Endothelial cell of umbilical vein (primary cell): ENCODE data around the gene ISG15.

Experiments used
- EZH2 ChIP-seq: IDR thresholded peaks from 2 replicates; pipeline ENCODE4 v1.6.1; 2012; ENCODE audit warnings: borderline replicate concordance, low read depth, mild to moderate bottlenecking, moderate library complexity, low read length, inconsistent platforms; ENCODE audit not compliant: severe bottlenecking
- FOS ChIP-seq: IDR thresholded peaks from 2 replicates; pipeline ENCODE4 v1.6.1; 2011; ENCODE audit warnings: mild to moderate bottlenecking, low read length, moderate library complexity, borderline replicate concordance; ENCODE audit not compliant: insufficient read depth
- GATA2 ChIP-seq: IDR thresholded peaks from 2 replicates; pipeline ENCODE4 v1.7.0; 2011; ENCODE audit warnings: low read depth, mild to moderate bottlenecking, moderate library complexity, mixed read lengths, low read length; ENCODE audit not compliant: insufficient read length, insufficient read depth
- JUN ChIP-seq: IDR thresholded peaks from 2 replicates; pipeline ENCODE4 v1.6.1; 2011; ENCODE audit warnings: borderline replicate concordance, low read depth; ENCODE audit not compliant: insufficient read length, insufficient read depth
- MYC ChIP-seq: IDR thresholded peaks from one replicate; pipeline ENCODE4 v1.6.1; 2011; ENCODE audit warnings: mild to moderate bottlenecking, low read depth, low read length
- POLR2A ChIP-seq: IDR thresholded peaks from 2 replicates; pipeline ENCODE4 v1.6.1; 2012; ENCODE audit warnings: low read depth, mild to moderate bottlenecking, control low read depth, low read length
- POLR2AphosphoS5 ChIP-seq: IDR thresholded peaks from 2 replicates; pipeline ENCODE4 v1.6.1; 2012; ENCODE audit warnings: low read depth, mild to moderate bottlenecking, control low read depth, low read length, moderate library complexity; ENCODE audit not compliant: insufficient read depth
- TF ChIP-seq, protein P1 (sequence below), 2 donors: IDR thresholded peaks; 1 replicate in 1 of 2; 2 replicates in 1 of 2; pipeline ENCODE4 v1.5.1; 2011; ENCODE audit warnings: low read length in 2 of 2, mild to moderate bottlenecking in 2 of 2, moderate library complexity in 2 of 2, control low read depth in 1 of 2, inconsistent platforms in 1 of 2, low read depth in 1 of 2; ENCODE audit not compliant: insufficient read depth in 1 of 2; ENCODE audit errors: extremely low read depth in 1 of 2
- TF ChIP-seq, protein P2 (sequence below): IDR thresholded peaks from 2 replicates; pipeline ENCODE4 v1.6.1; 2011; ENCODE audit not compliant: insufficient read depth, insufficient read length

DNA sequence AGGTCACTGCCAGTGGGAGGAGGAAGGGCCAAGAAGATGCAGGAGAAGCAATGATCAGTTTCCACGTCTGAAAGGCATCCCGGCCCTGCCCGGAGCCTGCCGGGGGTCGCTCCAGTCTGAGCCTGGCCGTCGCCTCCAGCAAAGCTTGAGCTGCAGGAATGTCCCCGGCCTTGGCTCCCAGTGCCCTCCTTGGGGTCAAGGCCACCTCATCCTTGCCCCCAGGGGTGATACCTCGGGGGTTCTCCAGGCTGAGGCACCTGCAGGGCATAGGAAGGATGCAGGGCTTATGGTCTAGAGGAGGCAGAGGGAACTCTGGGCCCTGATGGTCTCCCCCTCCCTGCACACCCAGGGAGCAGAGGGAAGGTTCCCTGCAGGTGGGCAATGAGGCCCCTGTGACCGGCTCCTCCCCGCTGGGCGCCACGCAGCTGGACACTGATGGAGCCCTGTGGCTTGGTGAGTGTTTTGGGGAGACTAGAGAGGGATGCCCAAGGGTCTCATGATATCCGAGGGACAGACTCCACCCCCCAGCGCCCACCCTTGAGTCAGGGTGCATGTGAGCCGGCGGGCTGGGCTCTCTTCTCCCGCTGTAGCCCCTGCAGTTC, 40.9 kb downstream of the ISG15 start:
- TF ChIP-seq POLR2A: no peak
- TF ChIP-seq, protein P1, sequence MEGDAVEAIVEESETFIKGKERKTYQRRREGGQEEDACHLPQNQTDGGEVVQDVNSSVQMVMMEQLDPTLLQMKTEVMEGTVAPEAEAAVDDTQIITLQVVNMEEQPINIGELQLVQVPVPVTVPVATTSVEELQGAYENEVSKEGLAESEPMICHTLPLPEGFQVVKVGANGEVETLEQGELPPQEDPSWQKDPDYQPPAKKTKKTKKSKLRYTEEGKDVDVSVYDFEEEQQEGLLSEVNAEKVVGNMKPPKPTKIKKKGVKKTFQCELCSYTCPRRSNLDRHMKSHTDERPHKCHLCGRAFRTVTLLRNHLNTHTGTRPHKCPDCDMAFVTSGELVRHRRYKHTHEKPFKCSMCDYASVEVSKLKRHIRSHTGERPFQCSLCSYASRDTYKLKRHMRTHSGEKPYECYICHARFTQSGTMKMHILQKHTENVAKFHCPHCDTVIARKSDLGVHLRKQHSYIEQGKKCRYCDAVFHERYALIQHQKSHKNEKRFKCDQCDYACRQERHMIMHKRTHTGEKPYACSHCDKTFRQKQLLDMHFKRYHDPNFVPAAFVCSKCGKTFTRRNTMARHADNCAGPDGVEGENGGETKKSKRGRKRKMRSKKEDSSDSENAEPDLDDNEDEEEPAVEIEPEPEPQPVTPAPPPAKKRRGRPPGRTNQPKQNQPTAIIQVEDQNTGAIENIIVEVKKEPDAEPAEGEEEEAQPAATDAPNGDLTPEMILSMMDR (IDR thresholded peaks at IDR 0.05; ENCODE audit: extremely low read depth in 1 of 2, insufficient read depth in 1 of 2, low read depth in 1 of 2, low read length in 2 of 2): no peak
- no peak for TF ChIP-seq POLR2AphosphoS5
- TF ChIP-seq, protein P2, sequence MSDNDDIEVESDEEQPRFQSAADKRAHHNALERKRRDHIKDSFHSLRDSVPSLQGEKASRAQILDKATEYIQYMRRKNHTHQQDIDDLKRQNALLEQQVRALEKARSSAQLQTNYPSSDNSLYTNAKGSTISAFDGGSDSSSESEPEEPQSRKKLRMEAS: no peak
- TF ChIP-seq MYC: no peak
- no peak for TF ChIP-seq FOS
- TF ChIP-seq EZH2: no peak
- TF ChIP-seq JUN: no peak
- TF ChIP-seq GATA2: no peak
